Adrenal gland (tissue), 12 donors: ENCODE measurements around the gene NCOA5. TPM values are rescaled to one million over a fixed set of nuclear protein-coding genes. Genes with fewer than 3 reads are reported as not detected.

Source experiments
- DNase-seq, 7 donors: peaks; one replicate each; pipeline ENCODE4 v3.0.0-alpha.2; 2019 to 2020
- H3K27ac ChIP-seq, 5 donors: fragments of 200-600 bp; sonication (generic) in 4 of 5; 1 replicate in 3 of 5; 2 replicates in 2 of 5; pipeline versions ENCODE4 v1.5.1 to v1.8.0; 2016 to 2020; ENCODE audit warnings: mild to moderate bottlenecking in 1 of 5
- H3K27me3 ChIP-seq: fragments of 200-600 bp; 2 replicates; pipeline ENCODE4 v1.8.0; 2021
- H3K36me3 ChIP-seq, 2 donors: fragments of 200-600 bp; replicated peaks in 1 of 2; 1 replicate in 1 of 2; 2 replicates in 1 of 2; pipeline versions ENCODE4 v1.5.1 to v1.8.0; 2018 to 2022
- H3K4me1 ChIP-seq, 2 donors: fragments of 200-600 bp; replicated peaks in 1 of 2; 1 replicate in 1 of 2; 2 replicates in 1 of 2; pipeline versions ENCODE4 v1.5.1 to v1.8.0; 2018 to 2021
- H3K4me3 ChIP-seq, 4 donors: fragments of 200-600 bp; sonication (generic) in 3 of 4; one replicate each; pipeline ENCODE4 v1.5.1; 2016 to 2018
- H3K9me3 ChIP-seq, 3 donors: fragments of 200-600 bp; sonication (generic) in 1 of 3; replicated peaks in 1 of 3; 1 replicate in 2 of 3; 2 replicates in 1 of 3; pipeline versions ENCODE4 v1.5.1 to v1.8.0; 2016 to 2021
- POLR2A ChIP-seq, 2 donors: fragments of 450-650 bp; IDR thresholded peaks; one replicate each; pipeline ENCODE4 v1.6.1; 2017; ENCODE audit warnings: antibody characterized with exemption in 2 of 2, mild to moderate bottlenecking in 2 of 2, moderate library complexity in 1 of 2
- WGBS, 4 donors: extraction: QIAGEN DNeasy Blood & Tissue Kit in 2 of 4; methylation state at CpG; one replicate each; pipeline versions ENCODE4 v1.1.5 to v1.1.7; 2013 to 2017; 5-methylcytosine and 5-hydroxymethylcytosine counted together
- intact Hi-C, 2 donors: fragments of 100-400 bp; cut with DNase I; formaldehyde crosslinking; loops; one replicate each; pipeline versions ENCODE4 v1.14.1 to v1.15.0; 2022 to 2023
- polyA plus RNA-seq, 3 donors: library from polyadenylated mRNA; stranded (reverse); fragments of 200-250 nt in 2 of 3; fragments of 350-450 nt in 1 of 3; fragmentation: Illumina TruSeq in 1 of 3; extraction: RNeasy Lipid Tissue Mini Kit (QIAGEN cat#74804) in 1 of 3; gene quantifications; one replicate each; pipeline ENCODE4 v1.2.3, GENCODE V29; 2013 to 2014
- total RNA-seq, 9 donors: library from RNA; depleted of rRNA in 4 of 9; stranded (reverse); fragments of >200 nt in 4 of 9; fragments of 120-200 nt in 1 of 9; fragmentation: NEBNext Ultra II Directional in 1 of 9; extraction: Animal tissue kit (Norgen Biotek cat#: 25700) in 1 of 9; gene quantifications; one replicate each; pipeline versions ENCODE4 v1.1.0 to v1.2.4, GENCODE V29; 2013 to 2023
- TF ChIP-seq, protein P1 (sequence below), 6 experiments: fragments of 450-650 bp in 4 of 6; fragments of 200-600 bp in 2 of 6; sonication (generic) in 1 of 6; IDR thresholded peaks; 1 replicate in 5 of 6; 2 replicates in 1 of 6; pipeline versions ENCODE4 v1.5.1 to v1.8.0; 2016 to 2021; ENCODE audit warnings: antibody characterized with exemption in 6 of 6, mild to moderate bottlenecking in 2 of 6, moderate library complexity in 1 of 6
- donor health status: healthy with polysubstance abuse.
- donor health status: Bipolar disorder and iron deficiency.
- donor health status: DM: yes; HTN: yes; CAD: no.
- donor health status: DM: no; HTN: no; CAD: no.
- donor health status: DM: no; HTN: no; CAD: no.
- donor health status: DM: yes; HTN: yes; CAD: no.

NCOA5 gene
- total and polyA plus RNA-seq, 12 donors, result 17.8 to 44.8 (median 24.7) TPM

DNA sequence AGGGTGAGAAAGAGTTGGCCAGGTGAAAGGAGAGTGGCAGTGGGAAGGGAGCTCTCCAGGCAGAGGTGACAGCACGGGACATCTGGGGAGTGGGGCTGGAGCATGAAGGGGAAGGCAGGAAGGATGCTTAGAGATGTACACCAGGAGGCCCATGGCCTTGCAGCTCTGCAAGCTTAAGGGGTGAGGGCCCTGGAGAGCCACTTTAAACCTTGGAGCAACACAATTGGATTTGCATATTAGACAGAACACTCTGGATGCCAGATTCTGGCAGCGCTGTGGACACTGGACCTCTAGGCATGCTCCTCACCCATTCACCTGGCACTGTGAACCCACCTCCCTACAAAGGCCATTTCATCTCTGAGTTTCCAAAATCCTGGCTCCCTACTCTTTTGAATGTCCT lies 24.7 kb upstream of the NCOA5 start:
- TF ChIP-seq, protein P1, sequence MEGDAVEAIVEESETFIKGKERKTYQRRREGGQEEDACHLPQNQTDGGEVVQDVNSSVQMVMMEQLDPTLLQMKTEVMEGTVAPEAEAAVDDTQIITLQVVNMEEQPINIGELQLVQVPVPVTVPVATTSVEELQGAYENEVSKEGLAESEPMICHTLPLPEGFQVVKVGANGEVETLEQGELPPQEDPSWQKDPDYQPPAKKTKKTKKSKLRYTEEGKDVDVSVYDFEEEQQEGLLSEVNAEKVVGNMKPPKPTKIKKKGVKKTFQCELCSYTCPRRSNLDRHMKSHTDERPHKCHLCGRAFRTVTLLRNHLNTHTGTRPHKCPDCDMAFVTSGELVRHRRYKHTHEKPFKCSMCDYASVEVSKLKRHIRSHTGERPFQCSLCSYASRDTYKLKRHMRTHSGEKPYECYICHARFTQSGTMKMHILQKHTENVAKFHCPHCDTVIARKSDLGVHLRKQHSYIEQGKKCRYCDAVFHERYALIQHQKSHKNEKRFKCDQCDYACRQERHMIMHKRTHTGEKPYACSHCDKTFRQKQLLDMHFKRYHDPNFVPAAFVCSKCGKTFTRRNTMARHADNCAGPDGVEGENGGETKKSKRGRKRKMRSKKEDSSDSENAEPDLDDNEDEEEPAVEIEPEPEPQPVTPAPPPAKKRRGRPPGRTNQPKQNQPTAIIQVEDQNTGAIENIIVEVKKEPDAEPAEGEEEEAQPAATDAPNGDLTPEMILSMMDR (IDR thresholded peaks at IDR 0.05), result no peak
- no peak for TF ChIP-seq POLR2A (IDR thresholded peaks at IDR 0.05)
- Histone ChIP-seq H3K27ac (no peak overlapping the region), H3K36me3 (no peaks in the 10 kb centered on the region), H3K4me3 (no peak overlapping the region), H3K9me3 (no peaks in the 10 kb centered on the region), H3K27me3 (no peaks in the 10 kb centered on the region), H3K4me1 (peaks cover 0 to 9% of the 10 kb centered on the region in 2 donors)
- intact Hi-C loops, result no loop called here
- DNase-seq, result no peak
- WGBS, 4 donors, result 78 to 95% (median 85%) methylated on average over 2 of the region's 2 CpGs

DNA sequence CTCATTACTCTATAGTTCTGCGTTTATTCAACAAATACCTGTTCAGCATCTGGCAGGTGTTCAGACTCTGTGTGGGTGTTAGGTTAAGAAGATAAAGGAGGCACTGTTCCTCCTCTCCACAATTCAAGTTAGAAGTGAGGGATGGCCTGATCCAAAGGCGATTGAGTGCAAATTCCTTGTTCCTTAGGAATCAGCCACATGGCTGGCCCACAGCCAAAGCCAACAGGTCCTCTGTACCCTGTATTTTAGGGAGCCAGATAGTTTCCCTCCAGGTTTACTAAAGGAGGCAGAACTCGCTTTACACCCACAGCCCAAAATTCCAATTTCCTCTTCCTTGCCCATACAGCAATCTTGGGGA lies 23.3 kb upstream of the NCOA5 start:
- Histone ChIP-seq H3K27me3 (no peaks in the 10 kb centered on the region), H3K9me3 (no peaks in the 10 kb centered on the region), H3K27ac (no peak overlapping the region), H3K36me3 (no peaks in the 10 kb centered on the region), H3K4me1 (peaks cover 0 to 9% of the 10 kb centered on the region in 2 donors), H3K4me3 (no peak overlapping the region)
- WGBS, 4 donors, result 66 to 82% (median 74%) methylated on average over 3 of the region's 3 CpGs
- intact Hi-C loops, result no loop called here
- TF ChIP-seq POLR2A (IDR thresholded peaks at IDR 0.05), result no peak
- TF ChIP-seq, protein P1 (IDR thresholded peaks at IDR 0.05), result no peak
- DNase-seq, result no peak

DNA sequence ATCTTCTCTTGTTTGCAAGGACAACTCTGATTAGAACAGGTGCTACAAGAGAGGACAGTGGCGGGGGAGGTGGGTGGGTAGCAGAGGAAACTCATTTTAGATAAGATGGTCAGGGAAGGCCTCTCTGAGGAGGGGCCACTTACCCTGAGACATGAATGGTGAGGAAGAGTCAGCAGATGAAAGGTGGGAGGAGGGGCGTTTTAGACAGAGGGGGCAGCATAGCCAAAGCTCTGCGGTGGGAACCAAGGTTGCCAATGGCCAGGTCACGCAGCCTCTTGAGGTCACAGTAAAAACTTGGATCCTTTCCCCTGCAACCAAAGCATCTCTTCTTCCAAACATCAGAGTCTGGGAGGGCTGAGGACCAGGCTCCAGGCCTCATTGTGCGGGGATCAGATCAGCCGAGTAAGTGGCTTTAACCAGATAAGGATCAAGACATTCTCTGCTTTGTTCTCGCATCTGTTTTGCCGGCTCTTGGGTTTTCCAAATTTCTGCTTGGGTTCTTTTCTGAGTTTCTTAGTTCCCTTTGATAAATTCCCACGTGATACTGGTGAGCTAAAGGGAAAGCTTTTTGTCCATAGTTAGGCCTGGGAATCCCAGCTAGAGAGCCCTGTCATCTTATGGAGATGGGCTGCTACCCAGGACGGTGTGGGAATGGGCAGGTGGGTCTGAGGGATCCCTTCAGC lies 22.8 kb upstream of the NCOA5 start:
- H3K4me3 ChIP-seq, result no peak overlapping the region
- no peaks in the 10 kb centered on the region for H3K9me3 ChIP-seq
- intact Hi-C loops, result no loop called here
- WGBS, 4 donors, result 75 to 78% (median 77%) methylated on average over 10 of the region's 10 CpGs
- no peaks in the 10 kb centered on the region for H3K36me3 ChIP-seq
- H3K4me1 ChIP-seq, result peaks cover 0 to 6% of the 10 kb centered on the region in 2 donors
- H3K27me3 ChIP-seq, result no peaks in the 10 kb centered on the region
- no peak overlapping the region for H3K27ac ChIP-seq
- TF ChIP-seq, protein P1 (IDR thresholded peaks at IDR 0.05), result no peak
- no peak for TF ChIP-seq POLR2A (IDR thresholded peaks at IDR 0.05)
- DNase-seq, result no peak

DNA sequence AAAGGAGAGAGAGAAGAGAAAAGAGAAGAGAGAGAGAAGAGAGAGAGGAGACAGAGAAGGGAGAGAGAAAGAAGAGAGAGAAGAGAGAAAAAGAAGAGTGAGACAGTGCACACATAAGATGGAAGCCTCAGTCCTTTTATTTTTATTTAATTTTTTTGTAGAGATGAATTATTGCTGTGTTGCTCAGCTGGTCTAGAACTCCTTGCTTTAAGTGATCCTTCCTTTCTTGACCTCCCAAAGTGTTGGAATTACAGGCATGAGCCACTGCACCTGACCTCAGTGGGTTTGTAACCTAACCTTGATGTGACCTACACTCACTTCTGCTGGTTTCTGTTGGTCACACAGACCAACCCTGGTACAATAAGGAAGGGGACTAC lies 22.1 kb upstream of the NCOA5 start:
- H3K36me3 ChIP-seq, result no peaks in the 10 kb centered on the region
- H3K4me3 ChIP-seq, result no peak overlapping the region
- no peaks in the 10 kb centered on the region for H3K4me1 ChIP-seq
- no peak for TF ChIP-seq POLR2A (IDR thresholded peaks at IDR 0.05)
- TF ChIP-seq, protein P1 (IDR thresholded peaks at IDR 0.05), result no peak
- no peak for DNase-seq
- H3K27ac ChIP-seq, result no peak overlapping the region
- no peaks in the 10 kb centered on the region for H3K27me3 ChIP-seq
- intact Hi-C loops, result no loop called here
- no peaks in the 10 kb centered on the region for H3K9me3 ChIP-seq
